Stimulated activated CD4-positive, alpha-beta T cell treated with anti-CD3 and anti-CD28 coated beads, Interleukin-1b, Interleukin-23, amount 100 ng/mL, for 24 hours (primary cell): ENCODE results near the gene MLLT11.
"Not testable (repeated sequence)": the region's sequence is repeated elsewhere in the genome, so short reads cannot be mapped to it uniquely, and the experiment has no call there.

Source experiments
- DNase-seq, 4 experiments: peaks; one replicate each; pipeline ENCODE4 v3.0.0-alpha.2; 2020; ENCODE audit warnings: low read depth in 4 of 4, low spot score in 1 of 4

Gene MLLT11

DNA sequence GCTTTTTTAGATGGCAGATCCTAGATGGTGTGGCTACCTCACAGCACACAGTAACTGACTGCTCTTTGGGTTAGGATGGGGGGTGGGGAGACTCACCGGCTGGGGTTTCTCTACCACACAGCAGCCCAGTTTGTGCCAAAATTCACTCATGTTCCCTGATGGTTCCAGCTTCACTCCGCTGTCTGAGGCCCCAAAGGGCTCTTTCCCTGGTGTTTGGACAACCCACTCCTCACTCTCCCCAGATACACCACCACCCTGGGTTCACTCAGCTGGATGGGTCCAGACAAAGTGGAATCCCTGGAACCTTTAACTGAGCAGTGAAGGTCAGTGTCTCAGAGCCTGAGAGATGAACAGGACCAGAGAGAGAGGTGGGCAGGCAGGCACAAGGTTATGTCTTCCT is 4.6 kb upstream of the MLLT11 start:
- DNase-seq, result no peak

GRCh38 chr1:151056149-151056548 is 4.0 kb upstream of the MLLT11 start:
- DNase-seq, result no peak

DNA sequence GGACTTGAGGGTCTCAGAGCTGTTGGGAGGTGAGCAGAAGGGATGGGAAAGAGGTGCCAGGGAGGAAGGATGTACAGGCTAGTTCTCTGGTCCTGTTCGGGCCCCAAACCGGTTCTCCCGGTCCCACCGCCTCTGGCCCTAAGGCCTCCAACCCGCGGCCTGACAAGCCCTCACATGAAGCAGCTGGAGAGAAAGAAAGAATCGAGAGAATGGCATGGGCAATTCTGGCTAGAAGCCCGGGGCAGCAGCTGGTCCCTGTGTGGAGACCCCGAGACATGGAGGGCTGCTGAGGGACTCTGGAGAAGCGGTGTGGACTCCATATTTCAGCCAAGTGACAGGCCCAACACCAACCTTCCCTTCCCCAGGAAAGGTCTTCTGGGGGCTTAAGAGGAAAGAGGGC is 1.5 kb upstream of the MLLT11 start:
- no peak for DNase-seq

DNA sequence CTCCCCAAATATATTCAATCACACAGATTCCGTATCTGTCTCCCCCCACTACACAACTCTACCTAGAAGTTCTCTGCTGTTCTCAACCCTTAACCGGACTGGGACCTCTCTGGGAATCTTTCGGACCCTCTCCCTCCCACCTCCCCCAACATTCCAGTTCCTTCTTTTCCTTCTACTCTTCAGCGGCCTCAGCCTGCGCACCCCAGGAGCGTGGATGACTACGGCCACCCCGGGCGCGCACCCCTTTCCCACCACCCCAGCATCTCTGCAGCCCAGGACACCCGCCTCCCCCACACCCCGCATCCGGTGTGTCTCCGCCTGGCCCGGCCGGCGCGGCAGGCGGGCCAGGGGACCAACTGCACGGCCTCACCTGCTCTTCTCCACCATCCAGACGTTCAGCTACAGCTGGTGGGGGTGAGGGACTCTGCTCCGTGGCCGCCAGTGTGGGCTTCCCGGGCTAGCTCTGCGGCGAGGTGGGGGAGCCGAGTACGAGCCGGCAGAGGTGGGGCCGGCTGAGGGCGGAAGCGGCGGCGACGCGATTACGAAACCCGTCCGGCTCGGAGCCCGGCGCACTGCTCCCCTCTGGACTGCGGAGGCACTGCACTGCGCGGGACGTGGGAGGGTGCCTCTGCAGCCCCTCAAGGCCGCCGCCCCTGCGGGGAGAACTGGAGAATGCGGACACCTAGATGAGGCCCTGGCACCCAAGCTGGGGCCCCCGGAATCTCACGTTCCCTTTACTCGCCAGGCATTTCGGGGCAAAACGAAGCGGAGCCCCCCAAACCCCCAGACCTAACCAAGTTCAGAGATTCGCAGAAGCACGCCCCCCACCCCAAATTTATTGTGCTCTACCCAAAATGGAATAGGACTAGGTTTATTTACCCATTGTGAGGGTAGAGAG is 839 bp upstream of the MLLT11 start, which contains the start of gene CDC42SE1:
TSS of gene CDC42SE1 (minus strand) at position 514 of the 898 bp plus-strand sequence. CDS start 3,892 bp downstream, outside the sequence.
- DNase-seq, result peak in 3 of 4 experiments; percentile 56 to 78 (median 73)

DNA sequence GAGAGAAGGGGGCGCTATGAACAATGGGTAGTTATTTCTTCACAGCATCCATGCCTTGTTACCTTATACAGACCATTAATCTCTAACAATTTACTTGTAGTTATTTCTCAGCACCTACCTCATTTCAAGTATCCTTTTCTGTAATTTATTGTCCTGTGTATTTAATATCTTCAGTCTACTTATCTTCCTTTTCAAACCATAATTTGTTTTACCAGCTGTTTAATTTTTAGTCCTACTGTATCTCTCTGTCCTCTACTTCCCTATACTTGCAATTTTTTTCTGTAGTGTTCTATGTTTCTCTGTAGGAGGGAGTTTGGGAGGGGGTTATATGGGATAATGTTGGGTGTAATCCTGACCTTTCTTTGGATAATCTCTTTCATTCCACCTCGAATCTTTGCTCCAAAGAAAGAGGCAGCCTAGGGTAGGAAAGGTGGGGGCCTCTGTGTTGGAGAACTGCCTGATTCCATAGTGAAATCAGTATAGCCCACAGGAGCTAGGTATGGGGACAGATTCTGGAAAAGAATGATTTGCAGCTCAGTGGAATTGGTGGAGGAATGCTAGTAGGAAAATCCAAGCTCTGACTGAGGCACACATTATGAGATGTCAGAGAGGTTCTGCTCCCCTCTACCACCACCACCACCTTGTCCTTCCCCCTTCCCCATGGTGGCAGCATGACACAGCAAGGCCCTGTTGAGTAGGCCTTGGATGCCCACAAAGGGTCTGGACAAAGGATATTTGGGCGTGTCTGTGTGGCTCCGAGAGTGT is 642 bp downstream of the MLLT11 start:
- no peak for DNase-seq

DNA sequence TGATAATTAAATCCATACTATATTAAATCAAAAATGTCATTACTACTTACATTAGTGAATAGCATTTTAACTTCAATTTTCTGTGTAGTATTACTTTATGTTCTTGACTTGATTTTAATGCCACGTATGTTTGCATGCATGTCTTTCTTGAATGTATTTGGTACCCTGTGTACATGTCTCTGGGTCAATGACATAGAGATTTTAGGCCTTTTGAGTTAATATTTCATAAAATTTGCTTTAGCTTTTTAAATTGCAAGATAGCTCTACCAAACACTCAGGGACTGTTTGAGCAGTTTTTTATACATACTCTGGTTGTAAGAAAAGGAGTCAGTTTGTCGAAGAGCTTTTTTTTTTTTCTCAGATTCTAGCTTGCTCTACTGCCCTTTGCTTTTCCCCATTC is 1.5 kb downstream of the MLLT11 start:
- no peak for DNase-seq

GRCh38 chr1:151062741-151063371 is 2.7 kb downstream of the MLLT11 start:
- no peak for DNase-seq

GRCh38 chr1:151065089-151065645 is 5.0 kb downstream of the MLLT11 start:
- no peak for DNase-seq

DNA sequence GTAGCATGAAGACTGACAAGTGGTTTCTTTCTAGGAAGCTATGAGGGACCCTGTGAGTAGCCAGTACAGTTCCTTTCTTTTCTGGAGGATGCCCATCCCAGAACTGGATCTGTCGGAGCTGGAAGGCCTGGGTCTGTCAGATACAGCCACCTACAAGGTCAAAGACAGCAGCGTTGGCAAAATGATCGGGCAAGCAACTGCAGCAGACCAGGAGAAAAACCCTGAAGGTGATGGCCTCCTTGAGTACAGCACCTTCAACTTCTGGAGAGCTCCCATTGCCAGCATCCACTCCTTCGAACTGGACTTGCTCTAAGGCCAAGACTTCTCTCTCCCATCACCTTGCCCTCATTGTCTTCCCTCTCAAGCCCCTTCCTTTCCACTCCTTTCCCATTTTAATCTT is 7.0 kb downstream of the MLLT11 start:
- DNase-seq, result no peak

DNA sequence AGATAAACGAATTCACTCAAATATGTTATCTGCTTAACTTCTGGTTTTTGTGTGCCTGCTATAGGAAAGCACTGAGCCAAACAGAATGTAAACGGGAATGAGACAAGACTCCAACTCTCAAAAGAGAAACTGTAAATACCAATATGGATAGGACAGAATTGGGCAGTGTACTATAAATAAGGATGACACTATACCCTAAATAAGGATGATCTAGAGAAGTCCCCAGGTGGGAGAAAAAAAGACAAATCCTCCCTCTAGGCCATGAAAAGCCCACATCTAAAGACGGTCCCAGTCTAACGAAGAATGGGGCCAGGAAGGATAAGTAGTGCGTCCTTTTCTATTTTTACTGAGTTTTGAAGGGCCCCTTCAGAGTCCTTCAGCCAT is 8.9 kb downstream of the MLLT11 start:
- no peak for DNase-seq

DNA sequence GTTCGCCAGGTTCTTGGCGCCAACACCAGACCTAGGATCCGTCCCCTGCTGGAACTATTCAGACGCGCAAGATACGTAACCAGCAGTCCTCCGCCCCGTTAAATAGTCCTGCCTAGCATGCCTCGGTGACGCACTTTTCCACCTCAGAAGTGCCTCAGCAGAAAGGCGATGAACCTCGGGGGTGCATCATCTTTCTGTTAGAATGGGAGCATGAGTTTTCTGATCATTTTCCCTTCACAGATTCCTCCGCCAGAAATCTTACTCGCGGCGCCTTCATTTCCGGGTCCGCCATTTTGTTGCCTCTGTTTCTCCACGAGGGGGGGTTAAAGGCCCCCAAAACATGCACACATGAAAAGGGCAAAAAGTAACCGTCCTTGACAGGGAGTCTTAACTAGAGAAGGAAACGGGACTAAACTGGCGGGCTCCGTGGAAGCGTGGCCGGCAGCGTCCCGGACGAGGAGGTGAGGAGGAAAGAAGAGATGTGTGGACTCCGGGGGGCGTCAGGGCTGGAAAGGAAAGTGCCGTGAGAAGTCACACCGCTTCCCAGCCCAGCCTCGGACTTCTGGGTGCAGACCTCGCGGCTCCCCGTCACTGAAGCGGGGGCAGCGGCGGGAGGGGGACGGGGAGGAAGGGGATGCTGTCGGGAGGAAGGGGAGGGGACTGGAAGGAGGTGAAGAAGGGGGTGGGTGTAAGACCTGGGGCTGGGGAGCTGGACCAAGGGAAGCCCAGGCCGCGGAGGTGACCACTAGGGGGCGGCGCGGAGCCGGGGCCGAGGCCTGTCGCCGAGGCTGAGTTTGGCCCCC is 10.5 kb downstream of the MLLT11 start, which contains the start of gene GABPB2:
TSS of gene GABPB2 (plus strand) at position 288 of the 803 bp plus-strand sequence. CDS start 17,429 bp downstream, outside the sequence.
- DNase-seq, result peak; percentile 73 to 89 (median 82)

DNA sequence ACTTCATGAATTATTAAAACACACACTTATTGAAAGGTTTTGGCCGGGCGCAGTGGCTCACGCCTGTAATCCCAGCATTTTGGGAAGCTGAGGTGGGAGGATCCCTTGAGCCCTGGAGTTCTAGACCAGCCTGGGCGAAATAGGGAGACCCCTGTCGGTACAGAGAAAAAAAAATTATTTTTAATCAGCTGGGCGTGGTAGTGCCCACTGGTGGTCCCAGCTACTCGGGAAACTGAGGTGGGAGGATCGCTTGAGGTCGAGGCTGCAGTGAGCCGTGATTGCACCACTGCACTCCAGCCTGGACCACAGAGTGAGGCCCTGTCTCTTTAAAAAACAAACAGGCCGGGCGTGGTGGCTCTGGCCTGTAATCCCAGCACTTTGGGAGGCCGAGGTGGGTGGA is 12.0 kb downstream of the MLLT11 start:
- no peak for DNase-seq

GRCh38 chr1:151085953-151086559 is 25.9 kb downstream of the MLLT11 start:
- no peak for DNase-seq

DNA sequence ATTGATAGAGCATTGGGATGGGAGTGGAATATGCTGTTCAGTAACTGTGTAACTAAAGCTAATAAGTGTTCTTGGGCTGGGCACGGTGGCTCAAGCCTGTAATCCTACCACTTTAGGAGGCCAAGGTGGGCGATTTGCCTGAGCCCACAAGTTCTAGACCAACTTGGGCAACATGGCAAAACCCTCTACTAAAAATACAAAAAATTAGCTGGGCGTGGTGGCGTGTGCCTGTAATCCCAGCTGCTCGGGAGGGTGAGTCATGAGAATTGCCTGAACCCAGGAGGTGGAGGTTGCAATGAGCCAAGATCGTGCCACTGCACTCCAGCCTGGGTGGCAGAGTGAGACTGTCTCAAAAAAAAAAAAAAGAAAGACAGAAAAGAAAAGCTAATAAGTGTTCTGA is 37.2 kb downstream of the MLLT11 start:
- DNase-seq, result not testable (repeated sequence)

GRCh38 chr1:151098126-151098525 is 37.9 kb downstream of the MLLT11 start:
- no peak for DNase-seq

DNA sequence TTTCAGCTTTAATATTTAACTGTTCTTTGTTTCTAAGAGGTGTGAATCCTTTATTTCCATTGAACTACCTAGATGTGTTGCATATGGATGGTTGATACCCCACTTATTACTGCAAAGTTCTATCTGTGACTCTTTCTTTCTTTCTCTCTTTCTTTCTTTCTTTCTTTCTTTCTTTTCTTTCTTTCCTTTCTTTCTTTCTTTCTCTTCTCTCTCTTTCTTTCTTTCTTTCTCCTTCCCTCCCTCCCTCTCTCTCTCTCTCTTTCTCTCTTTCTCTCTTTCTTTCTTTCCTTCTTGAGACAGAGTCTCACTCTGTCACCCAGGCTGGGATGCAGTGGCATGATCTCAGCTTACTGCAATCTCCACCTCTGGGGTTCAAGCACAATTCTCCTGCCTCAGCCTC is 44.4 kb downstream of the MLLT11 start:
- DNase-seq, result no peak

GRCh38 chr1:151106894-151107293 is 46.7 kb downstream of the MLLT11 start:
- DNase-seq, result no peak

DNA sequence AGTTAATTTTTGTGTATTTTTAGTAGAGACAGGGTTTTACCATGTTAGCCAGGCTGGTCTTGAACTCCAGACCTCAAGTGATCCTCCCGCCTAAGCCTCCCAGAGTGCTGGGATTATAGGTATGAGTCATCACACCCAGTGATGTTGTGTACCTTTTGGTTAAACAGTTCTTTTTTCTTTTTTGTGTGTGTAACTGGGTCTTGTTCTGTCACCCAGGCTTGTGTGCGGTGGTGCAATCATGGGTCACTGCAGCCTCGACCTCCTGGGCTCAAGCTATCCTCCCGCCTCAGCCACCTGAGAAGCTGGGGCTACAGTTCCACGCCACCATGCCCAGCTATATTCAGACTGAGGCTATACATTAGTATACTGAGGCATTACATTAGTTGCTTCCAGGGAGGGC is 48.1 kb downstream of the MLLT11 start:
- no peak for DNase-seq

GRCh38 chr1:151113877-151114276 is 53.7 kb downstream of the MLLT11 start:
- no peak for DNase-seq
